PC-9 (cell line): ENCODE data around the gene CELSR2. TPM values are rescaled to one million over a fixed set of nuclear protein-coding genes. Genes with fewer than 3 reads are reported as not detected.

Experiments used
- BruUV-seq: library from RNA; stranded (reverse); fragments of 400-500 nt; replicated peaks from 2 replicates; lab custom pipeline; 2021; lab: Mats Ljungman, UMichigan
- CTCF ChIA-PET: fragments of 300-600 bp; sonication (Branson Sonifier 250); formaldehyde crosslinking; loops from one replicate; lab custom pipeline; 2022; ENCODE audit warnings: antibody characterized with exemption; lab: Charles Lee
- POLR2A ChIA-PET: fragments of 300-600 bp; sonication (Branson Sonifier 250); formaldehyde crosslinking; loops from one replicate; lab custom pipeline; 2022; ENCODE audit warnings: antibody characterized with exemption; ENCODE audit not compliant: unreplicated experiment; lab: Charles Lee
- DNase-seq, 2 experiments: peaks; one replicate each; pipeline versions ENCODE4 v3.0.0 to v3.0.0-alpha.2; 2015 to 2022; ENCODE audit warnings: mixed read lengths in 1 of 2
- H2AFZ ChIP-seq: fragments of 200-600 bp; sonication (generic); 2 replicates; pipeline ENCODE4 v1.8.1; 2017; ENCODE audit warnings: antibody characterized with exemption
- H3F3A ChIP-seq: fragments of 200-600 bp; sonication (generic); 2 replicates; pipeline ENCODE4 v1.8.1; 2017; ENCODE audit warnings: antibody characterized with exemption, mild to moderate bottlenecking, low read depth; ENCODE audit not compliant: insufficient read depth
- H3K27ac ChIP-seq: fragments of 200-600 bp; sonication (generic); 2 replicates; pipeline ENCODE4 v1.6.1; 2016; ENCODE audit warnings: mixed run types
- H3K27me3 ChIP-seq: fragments of 200-600 bp; sonication (generic); 2 replicates; pipeline ENCODE4 v1.6.1; 2016; ENCODE audit warnings: low read depth, mixed run types; ENCODE audit not compliant: insufficient read depth
- H3K36me3 ChIP-seq: fragments of 200-600 bp; sonication (generic); 2 replicates; pipeline ENCODE4 v1.6.1; 2016; ENCODE audit warnings: low read depth, mixed run types
- H3K4me1 ChIP-seq: fragments of 200-600 bp; sonication (generic); replicated peaks from 2 replicates; pipeline ENCODE4 v1.6.1; 2016; ENCODE audit warnings: mixed run types; ENCODE audit not compliant: insufficient read depth
- H3K4me2 ChIP-seq: fragments of 200-600 bp; sonication (generic); 2 replicates; pipeline ENCODE4 v1.6.1; 2017; ENCODE audit warnings: mixed run types
- H3K4me3 ChIP-seq: fragments of 200-600 bp; sonication (generic); 2 replicates; pipeline ENCODE4 v1.6.1; 2016; ENCODE audit warnings: mixed run types
- H3K79me2 ChIP-seq: fragments of 200-600 bp; sonication (generic); 2 replicates; pipeline ENCODE4 v1.6.1; 2017; ENCODE audit warnings: low read depth, mixed run types
- H3K9me2 ChIP-seq: fragments of 200-600 bp; sonication (generic); 2 replicates; pipeline ENCODE4 v1.8.1; 2017; ENCODE audit warnings: mild to moderate bottlenecking; ENCODE audit not compliant: insufficient read depth
- H3K9me3 ChIP-seq: fragments of 200-600 bp; sonication (generic); 2 replicates; pipeline ENCODE4 v1.8.1; 2016; ENCODE audit warnings: low read depth; ENCODE audit not compliant: insufficient read depth
- H4K20me1 ChIP-seq: fragments of 200-600 bp; sonication (generic); 2 replicates; pipeline ENCODE4 v1.8.1; 2017; ENCODE audit not compliant: insufficient read depth
- CTCF ChIP-seq: fragments of 200-600 bp; sonication (generic); conservative IDR thresholded peaks from 2 replicates; pipeline ENCODE4 v1.6.1; 2017; ENCODE audit warnings: mixed run types, antibody characterized with exemption, mild to moderate bottlenecking, moderate library complexity
- EZH2 ChIP-seq: fragments of 200-600 bp; sonication (generic); IDR thresholded peaks from 2 replicates; pipeline ENCODE4 v1.8.0; 2017; ENCODE audit warnings: antibody characterized with exemption, low read depth
- intact Hi-C: fragments of 100-400 bp; cut with micrococcal nuclease; formaldehyde crosslinking; loops from one replicate; pipeline ENCODE4 v1.10.0; 2022; ENCODE audit not compliant: unreplicated experiment
- total RNA-seq: library from RNA; stranded (reverse); gene quantifications from 2 replicates; pipeline ENCODE4 v1.2.3, GENCODE V29; 2021

The CELSR2 gene
- total RNA-seq, 1 experiment from 2014 or later = 19.5 TPM

DNA sequence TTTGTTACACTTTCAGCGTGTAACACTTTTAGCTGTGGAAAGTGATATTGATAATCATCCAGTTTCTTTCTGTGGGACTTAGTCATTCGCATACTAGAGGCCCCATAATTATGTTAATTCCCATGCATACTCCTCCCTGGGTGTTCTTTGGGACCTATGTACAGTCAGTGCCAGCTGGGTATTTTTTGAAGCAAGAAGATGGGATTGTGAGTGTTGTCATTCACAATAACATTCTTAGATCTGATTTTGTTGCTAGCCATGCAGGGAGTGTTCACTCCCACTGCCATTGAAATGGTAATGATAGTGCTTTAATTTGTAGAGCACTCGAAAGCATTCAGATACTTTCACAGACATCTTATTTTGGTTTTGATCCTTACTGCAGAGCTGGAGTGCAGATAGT, 24.0 kb upstream of the CELSR2 start:
- Histone ChIP-seq H3K27me3 (no peaks in the 10 kb centered on the region), H3K79me2 (peaks cover 86% of the 10 kb centered on the region), H3K36me3 (peaks cover 63% of the 10 kb centered on the region), H3K27ac (peak overlapping the region; percentile 80), H3K4me2 (peak overlapping the region; percentile 52), H3K4me1 (peaks cover 57% of the 10 kb centered on the region), H2AFZ (no peak overlapping the region), H3K9me3 (no peaks in the 10 kb centered on the region; the same call in 1 of the 2 replicates), H3K4me3 (no peak overlapping the region), H4K20me1 (peaks cover 43% of the 10 kb centered on the region), H3F3A (peaks cover 66% of the 10 kb centered on the region), H3K9me2 (no peaks in the 10 kb centered on the region)
- POLR2A ChIA-PET = interaction anchor here (0.6 to 0.9 kb wide), 3 partner anchors 12 to 1025 kb away, joined by 4 to 5 read pairs (median 4); partner anchors contain the start of genes SARS1 and SLC25A24
- no TSS peak for BruUV-seq
- TF ChIP-seq EZH2 = no peak
- no peak for TF ChIP-seq CTCF
- CTCF ChIA-PET = no interaction called here
- peak in 1 of 2 experiments; percentile 36 for DNase-seq
- intact Hi-C loops = no loop called here

DNA sequence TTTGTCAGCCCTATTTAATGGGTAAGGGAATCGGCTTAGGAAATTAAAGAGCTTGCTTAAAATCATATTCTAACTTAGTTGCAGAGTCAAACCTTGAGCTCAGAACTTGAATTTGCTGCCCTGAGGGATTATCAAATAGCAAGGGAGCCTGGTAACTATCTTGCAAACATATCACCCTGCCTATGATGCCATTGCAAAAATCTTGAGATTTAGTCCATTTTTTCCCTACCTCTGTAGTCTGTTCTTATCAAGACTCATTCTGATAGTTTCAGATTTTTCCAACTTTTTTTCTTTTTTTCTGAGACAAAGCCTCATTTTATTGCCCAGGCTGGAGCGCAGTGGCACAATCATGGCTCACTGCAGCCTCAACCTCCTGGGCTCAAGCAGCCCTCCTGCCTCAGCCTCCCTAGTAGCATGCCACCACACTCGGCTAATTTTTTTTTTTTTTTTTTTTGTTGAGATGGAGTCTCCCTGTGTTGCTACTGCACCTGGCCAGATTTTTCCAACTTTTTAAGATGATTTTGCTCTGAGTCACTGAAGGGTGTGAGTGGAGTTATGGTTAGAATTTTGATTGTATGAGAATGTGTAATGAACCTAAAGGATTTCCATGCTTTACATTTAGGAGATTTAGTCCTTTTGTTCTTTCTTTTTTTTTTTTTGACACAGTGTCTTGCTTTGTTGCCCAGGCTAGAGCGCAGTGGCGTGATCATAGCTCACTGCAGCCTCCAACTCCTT, 23.5 kb upstream of the CELSR2 start:
- no peaks in the 10 kb centered on the region for H3K27me3 ChIP-seq
- ChIA-PET CTCF (no interaction called here), POLR2A (interaction anchor here (0.6 to 0.9 kb wide), 3 partner anchors 12 to 1025 kb away, joined by 3 to 5 read pairs (median 4); partner anchors contain the start of gene SARS1)
- H3K4me3 ChIP-seq = no peak overlapping the region
- H3K4me1 ChIP-seq = peaks cover 57% of the 10 kb centered on the region
- H3K9me2 ChIP-seq = no peaks in the 10 kb centered on the region
- H3F3A ChIP-seq = peaks cover 61% of the 10 kb centered on the region
- intact Hi-C loops = loop anchor here (1.0 kb wide), 1 partner anchor 29 kb away; no protein-coding TSS in a partner anchor
- H3K79me2 ChIP-seq = peaks cover 81% of the 10 kb centered on the region
- H4K20me1 ChIP-seq = peaks cover 37% of the 10 kb centered on the region
- H2AFZ ChIP-seq = no peak overlapping the region
- TF ChIP-seq EZH2 (no peak), CTCF (no peak)
- no peaks in the 10 kb centered on the region; the same call in 1 of the 2 replicates for H3K9me3 ChIP-seq
- H3K4me2 ChIP-seq = peak overlapping the region; percentile 52
- DNase-seq = peak; percentile 36 to 96
- peaks cover 63% of the 10 kb centered on the region for H3K36me3 ChIP-seq
- no TSS peak for BruUV-seq
- H3K27ac ChIP-seq = peak overlapping the region; percentile 80

DNA sequence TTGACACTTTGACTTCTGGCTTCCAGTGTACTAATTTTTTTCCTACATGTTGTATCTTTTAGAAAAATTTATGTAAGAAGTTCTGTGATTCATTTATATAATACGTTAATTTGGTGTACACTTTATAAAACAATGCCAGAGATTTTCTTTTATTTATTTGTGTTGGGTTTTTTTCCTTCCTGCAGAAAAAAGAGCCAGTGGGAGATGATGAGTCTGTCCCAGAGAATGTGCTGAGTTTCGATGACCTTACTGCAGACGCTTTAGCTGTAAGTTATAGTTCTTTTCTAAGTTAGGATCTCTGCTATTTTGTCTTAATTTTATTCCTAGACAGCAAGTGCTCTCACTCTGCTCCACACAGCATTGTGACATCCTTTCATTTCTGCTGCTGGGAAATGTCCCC, 21.2 kb upstream of the CELSR2 start:
- peaks cover 49% of the 10 kb centered on the region for H3K4me1 ChIP-seq
- peaks cover 54% of the 10 kb centered on the region for H3F3A ChIP-seq
- POLR2A ChIA-PET = no interaction called here
- peaks cover 20% of the 10 kb centered on the region for H4K20me1 ChIP-seq
- TF ChIP-seq EZH2 (no peak), CTCF (no peak)
- peak overlapping the region; percentile 50 for H3K4me2 ChIP-seq
- CTCF ChIA-PET = interaction anchor here (0.7 kb wide), 1 partner anchor 48 kb away, joined by 6 read pairs; no protein-coding TSS in a partner anchor
- H3K9me3 ChIP-seq = no peaks in the 10 kb centered on the region; the same call in 1 of the 2 replicates
- no peak overlapping the region for H3K4me3 ChIP-seq
- BruUV-seq = no TSS peak
- no peak overlapping the region for H2AFZ ChIP-seq
- H3K27ac ChIP-seq = peak overlapping the region; percentile 80
- H3K36me3 ChIP-seq = peaks cover 63% of the 10 kb centered on the region
- peak in 1 of 2 experiments; percentile 28 for DNase-seq
- intact Hi-C loops = no loop called here
- H3K9me2 ChIP-seq = no peaks in the 10 kb centered on the region
- no peaks in the 10 kb centered on the region for H3K27me3 ChIP-seq
- H3K79me2 ChIP-seq = peaks cover 60% of the 10 kb centered on the region
